ENCODE measurements around the gene FAR2. TPM values are rescaled to one million over a fixed set of nuclear protein-coding genes. Genes with fewer than 3 reads are reported as not detected.

Gene FAR2
- total RNA-seq, 1 donor from 2014 or later: 9.0 TPM

DNA sequence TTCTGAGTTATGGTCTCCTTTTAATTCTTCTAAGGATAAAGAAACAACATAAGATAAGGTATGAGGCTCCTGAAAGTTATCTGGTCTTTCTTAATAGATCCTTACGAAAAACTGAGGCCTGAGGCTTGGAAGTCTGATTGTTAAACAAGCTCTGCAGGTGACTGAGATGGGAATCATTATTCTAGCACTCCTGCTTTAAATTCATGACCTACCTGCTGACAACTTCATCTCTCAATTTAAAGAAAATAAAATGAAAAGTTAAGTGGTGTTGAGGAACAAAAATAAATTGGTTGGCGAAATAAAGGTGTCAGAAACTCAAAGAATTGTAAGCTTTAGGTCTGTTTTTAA lies 80.1 kb downstream of the FAR2 start:
- H3K36me3 ChIP-seq (ENCODE audit: control insufficient read depth, insufficient read depth, low read length): no peaks in the 10 kb centered on the region
- DNase-seq (ENCODE audit: low read depth): no peak
- no peaks in the 10 kb centered on the region for H3K27me3 ChIP-seq (ENCODE audit: control insufficient read depth, insufficient read depth, low read length)
- no peak overlapping the region for H3K4me3 ChIP-seq (ENCODE audit: low read depth, low read length)
- TF ChIP-seq, protein P1, sequence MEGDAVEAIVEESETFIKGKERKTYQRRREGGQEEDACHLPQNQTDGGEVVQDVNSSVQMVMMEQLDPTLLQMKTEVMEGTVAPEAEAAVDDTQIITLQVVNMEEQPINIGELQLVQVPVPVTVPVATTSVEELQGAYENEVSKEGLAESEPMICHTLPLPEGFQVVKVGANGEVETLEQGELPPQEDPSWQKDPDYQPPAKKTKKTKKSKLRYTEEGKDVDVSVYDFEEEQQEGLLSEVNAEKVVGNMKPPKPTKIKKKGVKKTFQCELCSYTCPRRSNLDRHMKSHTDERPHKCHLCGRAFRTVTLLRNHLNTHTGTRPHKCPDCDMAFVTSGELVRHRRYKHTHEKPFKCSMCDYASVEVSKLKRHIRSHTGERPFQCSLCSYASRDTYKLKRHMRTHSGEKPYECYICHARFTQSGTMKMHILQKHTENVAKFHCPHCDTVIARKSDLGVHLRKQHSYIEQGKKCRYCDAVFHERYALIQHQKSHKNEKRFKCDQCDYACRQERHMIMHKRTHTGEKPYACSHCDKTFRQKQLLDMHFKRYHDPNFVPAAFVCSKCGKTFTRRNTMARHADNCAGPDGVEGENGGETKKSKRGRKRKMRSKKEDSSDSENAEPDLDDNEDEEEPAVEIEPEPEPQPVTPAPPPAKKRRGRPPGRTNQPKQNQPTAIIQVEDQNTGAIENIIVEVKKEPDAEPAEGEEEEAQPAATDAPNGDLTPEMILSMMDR (IDR thresholded peaks at IDR 0.05; ENCODE audit: insufficient read depth, low read length, poor library complexity, severe bottlenecking): no peak

DNA sequence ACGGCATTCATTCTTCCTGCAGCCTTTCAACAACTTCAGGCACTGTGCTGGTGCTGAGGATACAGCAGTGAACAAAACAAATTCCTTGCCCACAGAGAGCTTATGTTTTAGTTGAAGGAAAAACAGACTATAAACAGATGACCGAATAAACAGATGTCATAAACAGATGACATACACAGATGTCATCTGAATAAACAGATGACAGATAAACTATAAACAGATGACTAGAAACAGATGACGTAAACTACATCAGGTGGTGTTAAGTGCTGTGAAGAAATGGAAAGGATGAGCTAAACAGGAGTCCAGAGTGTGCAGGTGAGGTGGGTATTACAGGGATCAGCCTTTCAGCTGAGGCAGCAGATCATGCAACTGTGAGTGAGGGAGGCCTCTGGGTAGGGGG lies 80.9 kb downstream of the FAR2 start:
- no peaks in the 10 kb centered on the region for H3K36me3 ChIP-seq (ENCODE audit: control insufficient read depth, insufficient read depth, low read length)
- no peak overlapping the region for H3K4me3 ChIP-seq (ENCODE audit: low read depth, low read length)
- no peaks in the 10 kb centered on the region for H3K27me3 ChIP-seq (ENCODE audit: control insufficient read depth, insufficient read depth, low read length)
- no peak for DNase-seq (ENCODE audit: low read depth)
- TF ChIP-seq, protein P1 (IDR thresholded peaks at IDR 0.05; ENCODE audit: insufficient read depth, low read length, poor library complexity, severe bottlenecking): no peak

DNA sequence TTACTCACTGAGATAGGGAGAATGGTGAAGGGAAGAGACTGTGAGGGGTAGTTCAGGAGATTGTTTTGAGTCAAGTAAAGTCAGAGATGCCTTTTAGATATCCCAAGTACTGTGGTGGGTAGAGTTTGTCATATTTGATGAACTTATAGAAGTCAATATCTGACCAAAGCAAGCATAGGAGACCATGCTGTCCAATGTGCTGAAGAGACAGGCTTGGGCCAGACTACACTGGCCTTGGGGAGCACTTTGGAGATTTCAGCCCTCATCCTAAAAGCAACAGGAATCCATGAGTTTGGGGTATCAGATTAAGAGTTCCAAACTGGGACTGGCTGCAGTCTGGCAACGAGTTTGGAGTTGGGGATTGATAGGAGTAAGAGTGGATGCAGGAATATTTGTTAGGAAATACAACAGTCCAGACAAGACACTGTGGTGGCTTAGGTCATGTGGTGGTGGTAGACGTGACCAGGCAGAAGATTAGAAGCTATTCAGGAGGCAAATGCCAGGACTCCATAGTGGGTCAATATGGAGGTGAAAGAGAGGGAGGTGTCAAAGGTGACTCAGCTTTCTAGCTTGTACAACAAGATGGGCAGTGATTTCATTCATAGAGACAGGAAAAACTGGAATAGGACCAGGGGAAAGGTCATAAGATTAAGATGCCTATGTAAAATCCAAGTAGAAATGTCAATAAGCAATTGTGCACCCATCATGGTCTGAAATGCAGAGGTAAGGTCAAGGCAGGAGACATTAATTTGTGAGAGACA lies 81.9 kb downstream of the FAR2 start:
- H3K27me3 ChIP-seq (ENCODE audit: control insufficient read depth, insufficient read depth, low read length): no peaks in the 10 kb centered on the region
- TF ChIP-seq, protein P1 (IDR thresholded peaks at IDR 0.05; ENCODE audit: insufficient read depth, low read length, poor library complexity, severe bottlenecking): no peak

DNA sequence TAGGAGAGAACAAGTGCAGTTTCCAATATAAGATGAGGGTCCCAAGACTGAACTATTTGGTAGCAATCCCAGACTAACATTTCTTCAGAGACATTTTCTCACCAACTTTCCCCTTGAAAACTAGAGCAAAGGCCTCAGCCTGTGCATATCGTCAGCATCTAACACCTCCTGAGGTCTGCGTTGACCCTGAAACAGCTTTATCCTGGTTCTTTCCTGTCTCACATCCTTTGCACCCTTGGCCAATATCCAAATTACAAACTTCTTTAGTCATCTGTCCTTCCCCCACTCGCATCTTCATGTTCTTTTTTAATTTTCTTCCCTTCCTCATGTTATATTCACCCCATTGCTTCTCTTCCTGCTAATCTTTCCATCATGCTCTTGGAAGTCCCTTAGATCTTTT lies 83.0 kb downstream of the FAR2 start:
- Histone ChIP-seq H3K27me3 (ENCODE audit: control insufficient read depth, insufficient read depth, low read length) (no peaks in the 10 kb centered on the region), H3K4me3 (ENCODE audit: low read depth, low read length) (no peak overlapping the region), H3K36me3 (ENCODE audit: control insufficient read depth, insufficient read depth, low read length) (no peaks in the 10 kb centered on the region)
- DNase-seq (ENCODE audit: low read depth): no peak
- TF ChIP-seq, protein P1 (IDR thresholded peaks at IDR 0.05; ENCODE audit: insufficient read depth, low read length, poor library complexity, severe bottlenecking): no peak

More for the DNA sequence above, 81.9 kb downstream of the FAR2 start:
- DNase-seq (ENCODE audit: low read depth): no peak
- H3K36me3 ChIP-seq (ENCODE audit: control insufficient read depth, insufficient read depth, low read length): no peaks in the 10 kb centered on the region
- H3K4me3 ChIP-seq (ENCODE audit: low read depth, low read length): no peak overlapping the region

DNA sequence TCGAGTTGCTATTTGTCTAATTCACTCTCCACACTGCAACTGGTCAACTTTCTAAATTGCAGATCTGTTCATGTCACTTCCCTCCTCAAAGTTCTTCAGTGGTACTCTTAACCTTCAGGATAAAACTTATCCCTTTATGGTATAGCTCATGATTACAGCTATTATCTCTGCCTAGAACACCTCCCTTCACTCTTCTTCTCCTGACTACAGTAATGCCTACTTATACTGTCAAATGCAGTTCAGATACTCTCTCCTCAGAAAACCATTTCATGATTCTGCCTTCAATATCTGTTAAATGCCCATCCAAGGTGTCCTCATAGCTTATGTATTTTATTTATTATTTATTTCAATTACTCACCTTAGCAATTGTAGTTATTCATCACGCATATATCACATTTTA lies 85.5 kb downstream of the FAR2 start:
- TF ChIP-seq, protein P1 (IDR thresholded peaks at IDR 0.05; ENCODE audit: insufficient read depth, low read length, poor library complexity, severe bottlenecking): no peak
- DNase-seq (ENCODE audit: low read depth): no peak
- H3K27me3 ChIP-seq (ENCODE audit: control insufficient read depth, insufficient read depth, low read length): no peaks in the 10 kb centered on the region
- H3K36me3 ChIP-seq (ENCODE audit: control insufficient read depth, insufficient read depth, low read length): no peaks in the 10 kb centered on the region
- no peak overlapping the region for H3K4me3 ChIP-seq (ENCODE audit: low read depth, low read length)

Data from kidney epithelial cell (primary cell).